OCI-LY7 (cell line): ENCODE data around the gene FLOT2. TPM values are rescaled to one million over a fixed set of nuclear protein-coding genes. Genes with fewer than 3 reads are reported as not detected.

ENCODE experiments used
- BruUV-seq: library from RNA; stranded (reverse); fragments of 400-500 nt; replicated peaks from 2 replicates; lab custom pipeline; 2021; lab: Mats Ljungman, UMichigan
- CTCF ChIA-PET: fragments of 300-600 bp; sonication (Branson Sonifier 250); formaldehyde crosslinking; loops from one replicate; lab custom pipeline; 2022; ENCODE audit warnings: antibody characterized with exemption; ENCODE audit not compliant: unreplicated experiment; lab: Charles Lee
- POLR2A ChIA-PET: fragments of 300-600 bp; sonication (Branson Sonifier 250); formaldehyde crosslinking; loops from one replicate; lab custom pipeline; 2022; ENCODE audit warnings: antibody characterized with exemption; lab: Charles Lee
- DNase-seq: peaks from one replicate; pipeline ENCODE4 v3.0.0-alpha.2; 2015; ENCODE audit warnings: low spot score
- H2AFZ ChIP-seq: fragments of 200-600 bp; sonication (generic), shearing (Covaris generic); 2 replicates; pipeline ENCODE4 v1.6.1; 2014; ENCODE audit warnings: mild to moderate bottlenecking, antibody characterized with exemption, low read length, moderate library complexity
- H3K27ac ChIP-seq: fragments of 200-600 bp; sonication (generic); 2 replicates; pipeline ENCODE4 v1.5.1; 2014; ENCODE audit warnings: mixed run types, low read depth, mild to moderate bottlenecking, moderate library complexity, low read length, inconsistent platforms; ENCODE audit not compliant: poor library complexity, severe bottlenecking
- H3K36me3 ChIP-seq: fragments of 200-600 bp; sonication (generic); 2 replicates; pipeline ENCODE4 v1.6.1; 2014; ENCODE audit warnings: mild to moderate bottlenecking, antibody characterized with exemption, low read length, moderate library complexity, mixed read lengths; ENCODE audit not compliant: insufficient read depth
- H3K4me1 ChIP-seq: fragments of 200-600 bp; sonication (generic); 2 replicates; pipeline ENCODE4 v1.5.1; 2014; ENCODE audit warnings: mild to moderate bottlenecking, low read length; ENCODE audit not compliant: insufficient read depth, poor library complexity, severe bottlenecking
- H3K4me2 ChIP-seq: fragments of 200-600 bp; sonication (generic); 2 replicates; pipeline ENCODE4 v1.6.1; 2014; ENCODE audit warnings: mild to moderate bottlenecking, low read length
- H3K4me3 ChIP-seq: fragments of 200-600 bp; sonication (generic); 2 replicates; pipeline ENCODE4 v1.5.1; 2014; ENCODE audit warnings: mild to moderate bottlenecking, low read depth, low read length; ENCODE audit not compliant: poor library complexity, severe bottlenecking
- H3K79me2 ChIP-seq: fragments of 200-600 bp; sonication (generic); 2 replicates; pipeline ENCODE4 v1.6.1; 2016; ENCODE audit warnings: low read depth, mild to moderate bottlenecking, low read length, moderate library complexity, mixed read lengths; ENCODE audit not compliant: insufficient read depth
- H3K9me2 ChIP-seq: fragments of 200-600 bp; sonication (generic); 2 replicates; pipeline ENCODE4 v1.6.1; 2016; ENCODE audit warnings: mild to moderate bottlenecking, low read length, mixed read lengths; ENCODE audit not compliant: insufficient read depth
- H3K9me3 ChIP-seq: fragments of 200-600 bp; sonication (generic); 2 replicates; pipeline ENCODE4 v1.6.1; 2014; ENCODE audit warnings: mild to moderate bottlenecking, mixed run types, low read length, mixed read lengths
- H4K20me1 ChIP-seq: fragments of 200-600 bp; sonication (generic); 2 replicates; pipeline ENCODE4 v1.6.1; 2014; ENCODE audit warnings: mild to moderate bottlenecking, antibody characterized with exemption, low read length, moderate library complexity, mixed read lengths; ENCODE audit not compliant: insufficient read depth
- CTCF ChIP-seq: fragments of 200-600 bp; sonication (generic); conservative IDR thresholded peaks from 2 replicates; pipeline ENCODE4 v1.5.1; 2014; ENCODE audit warnings: mild to moderate bottlenecking, antibody characterized with exemption, low read length, moderate library complexity, mixed read lengths
- EZH2phosphoT487 ChIP-seq: fragments of 200-600 bp; sonication (generic); IDR thresholded peaks from 2 replicates; pipeline ENCODE4 v1.6.1; 2018; ENCODE audit warnings: low read depth, borderline replicate concordance, mild to moderate bottlenecking, mixed run types, antibody characterized with exemption, low read length, moderate library complexity, mixed read lengths
- intact Hi-C: fragments of 100-400 bp; cut with micrococcal nuclease; formaldehyde crosslinking; loops from one replicate; pipeline ENCODE4 v1.10.0; 2022; ENCODE audit not compliant: unreplicated experiment
- total RNA-seq, 2 experiments: library from RNA; depleted of rRNA in 1 of 2; stranded (reverse); fragments of >200 nt in 1 of 2; shearing (Covaris generic) in 1 of 2; gene quantifications; 2 replicates each; pipeline ENCODE4 v1.2.3, GENCODE V29; 2014 to 2022

FLOT2 gene
- total RNA-seq, 2 experiments from 2014 or later = 46.5 to 122 TPM

DNA sequence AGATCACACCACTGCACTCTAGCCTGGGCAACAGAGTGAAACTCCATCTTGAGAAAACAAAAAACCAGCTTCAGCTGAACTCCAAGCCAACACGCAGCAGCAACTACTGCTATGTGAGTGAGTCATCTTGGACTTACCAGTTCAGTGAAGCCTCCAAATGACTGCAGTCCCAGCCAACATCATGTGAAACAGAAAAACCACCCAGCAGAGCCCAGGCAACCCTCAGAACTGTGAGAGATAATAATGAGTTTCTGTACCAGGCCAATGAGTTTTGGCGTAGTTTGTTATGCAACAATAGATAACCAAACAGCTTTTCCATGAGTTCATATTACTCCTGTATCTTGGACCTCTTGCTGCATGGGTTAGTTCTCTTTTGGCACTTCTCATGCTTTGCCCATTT, 30.5 kb upstream of the FLOT2 start:
- intact Hi-C loops = no loop called here
- no peak for DNase-seq
- Histone ChIP-seq H3K36me3 (peaks cover 96% of the 10 kb centered on the region), H3K4me2 (no peak overlapping the region), H2AFZ (no peak overlapping the region), H3K4me3 (no peak overlapping the region), H3K9me3 (no peaks in the 10 kb centered on the region), H4K20me1 (no peaks in the 10 kb centered on the region; the same call in 1 of the 2 replicates), H3K27ac (no peak overlapping the region), H3K79me2 (peaks cover 17% of the 10 kb centered on the region), H3K9me2 (no peaks in the 10 kb centered on the region), H3K4me1 (peaks cover 7% of the 10 kb centered on the region)
- no TSS peak for BruUV-seq
- ChIA-PET POLR2A (no interaction called here), CTCF (no interaction called here)
- no peak for TF ChIP-seq EZH2phosphoT487
- no peak for TF ChIP-seq CTCF

GRCh38 chr17:28926786-28927185, 29.3 kb upstream of the FLOT2 start:
- H3K4me3 ChIP-seq = no peak overlapping the region
- H3K4me1 ChIP-seq = peaks cover 7% of the 10 kb centered on the region
- no peak overlapping the region for H2AFZ ChIP-seq
- intact Hi-C loops = no loop called here
- BruUV-seq = no TSS peak
- peaks cover 10% of the 10 kb centered on the region for H3K79me2 ChIP-seq
- no peaks in the 10 kb centered on the region for H3K9me2 ChIP-seq
- H3K4me2 ChIP-seq = no peak overlapping the region
- no peak overlapping the region for H3K27ac ChIP-seq
- no peak for DNase-seq
- ChIA-PET POLR2A (interaction anchor here (1.0 kb wide), 2 partner anchors 17 to 19 kb away, joined by 3 read pairs; no protein-coding TSS in a partner anchor), CTCF (no interaction called here)
- no peaks in the 10 kb centered on the region; the same call in 1 of the 2 replicates for H4K20me1 ChIP-seq
- H3K36me3 ChIP-seq = peaks cover 96% of the 10 kb centered on the region
- no peak for TF ChIP-seq EZH2phosphoT487
- no peaks in the 10 kb centered on the region for H3K9me3 ChIP-seq

DNA sequence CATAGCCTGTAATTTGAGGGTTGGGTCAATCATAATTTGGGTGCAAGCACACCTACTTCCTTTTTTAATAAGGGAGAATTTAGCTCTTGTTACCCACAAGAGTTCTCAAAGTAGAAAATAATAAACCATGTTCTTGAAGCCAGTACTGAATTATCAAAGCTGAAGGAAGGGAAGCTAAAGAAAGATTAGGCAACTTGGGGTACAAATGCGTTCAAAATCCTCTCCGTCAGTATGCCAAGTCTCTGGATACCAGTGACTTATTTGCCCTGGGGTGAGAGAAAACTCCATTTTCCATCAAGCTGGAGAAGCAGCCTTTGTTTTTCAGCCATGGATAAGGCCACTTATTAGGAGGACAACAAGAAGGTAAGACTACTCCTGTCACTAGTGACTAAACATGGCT, 28.8 kb upstream of the FLOT2 start:
- TF ChIP-seq EZH2phosphoT487 = no peak
- CTCF ChIA-PET = no interaction called here
- BruUV-seq = no TSS peak
- H3K4me1 ChIP-seq = peaks cover 7% of the 10 kb centered on the region
- H3K4me2 ChIP-seq = no peak overlapping the region
- H3K79me2 ChIP-seq = peaks cover 5% of the 10 kb centered on the region; the same call in 1 of the 2 replicates
- H4K20me1 ChIP-seq = no peaks in the 10 kb centered on the region; the same call in 1 of the 2 replicates
- no peak overlapping the region for H3K4me3 ChIP-seq
- no peak overlapping the region for H3K27ac ChIP-seq
- intact Hi-C loops = no loop called here
- H3K9me3 ChIP-seq = no peaks in the 10 kb centered on the region
- no peaks in the 10 kb centered on the region for H3K9me2 ChIP-seq
- POLR2A ChIA-PET = interaction anchor here (1.0 kb wide), 2 partner anchors 17 to 18 kb away, joined by 3 read pairs; no protein-coding TSS in a partner anchor
- H3K36me3 ChIP-seq = peaks cover 97% of the 10 kb centered on the region
- no peak overlapping the region for H2AFZ ChIP-seq
- DNase-seq = no peak
